ENCODE results near the gene THUMPD3.
A peak's percentile ranks its signal among the peaks of the same experiment; 100 is the strongest.

DNA sequence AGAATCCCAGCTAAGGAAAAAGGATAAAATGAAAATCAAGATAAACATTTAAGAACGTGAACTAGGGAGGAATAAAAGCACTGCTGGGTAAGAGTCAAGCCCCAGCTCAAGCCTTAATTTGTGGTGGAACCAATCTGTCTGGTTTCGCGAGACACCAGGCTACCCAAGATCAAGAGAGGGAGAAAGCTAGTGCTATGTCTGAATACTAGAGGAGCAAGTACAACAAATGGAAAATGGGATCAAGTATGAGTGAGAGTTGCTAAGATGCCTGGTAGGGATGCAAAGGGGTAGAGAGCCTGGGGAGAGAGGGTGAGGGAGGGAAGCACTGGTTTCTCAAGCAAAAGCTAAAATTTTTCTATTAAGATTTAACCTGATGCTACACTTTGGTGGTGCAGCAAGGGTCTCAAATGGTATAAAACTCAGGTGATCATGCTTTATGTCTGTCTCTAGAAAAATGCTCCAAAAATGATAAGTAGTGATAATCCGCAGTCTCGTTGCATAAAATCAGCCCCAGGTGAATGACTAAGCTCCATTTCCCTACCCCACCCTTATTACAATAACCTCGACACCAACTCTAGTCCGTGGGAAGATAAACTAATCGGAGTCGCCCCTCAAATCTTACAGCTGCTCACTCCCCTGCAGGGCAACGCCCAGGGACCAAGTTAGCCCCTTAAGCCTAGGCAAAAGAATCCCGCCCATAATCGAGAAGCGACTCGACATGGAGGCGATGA lies 32.9 kb downstream of the THUMPD3 start:
- TF ChIP-seq POLR2A (IDR thresholded peaks at IDR 0.05), result no peak
- TF ChIP-seq, protein P1, sequence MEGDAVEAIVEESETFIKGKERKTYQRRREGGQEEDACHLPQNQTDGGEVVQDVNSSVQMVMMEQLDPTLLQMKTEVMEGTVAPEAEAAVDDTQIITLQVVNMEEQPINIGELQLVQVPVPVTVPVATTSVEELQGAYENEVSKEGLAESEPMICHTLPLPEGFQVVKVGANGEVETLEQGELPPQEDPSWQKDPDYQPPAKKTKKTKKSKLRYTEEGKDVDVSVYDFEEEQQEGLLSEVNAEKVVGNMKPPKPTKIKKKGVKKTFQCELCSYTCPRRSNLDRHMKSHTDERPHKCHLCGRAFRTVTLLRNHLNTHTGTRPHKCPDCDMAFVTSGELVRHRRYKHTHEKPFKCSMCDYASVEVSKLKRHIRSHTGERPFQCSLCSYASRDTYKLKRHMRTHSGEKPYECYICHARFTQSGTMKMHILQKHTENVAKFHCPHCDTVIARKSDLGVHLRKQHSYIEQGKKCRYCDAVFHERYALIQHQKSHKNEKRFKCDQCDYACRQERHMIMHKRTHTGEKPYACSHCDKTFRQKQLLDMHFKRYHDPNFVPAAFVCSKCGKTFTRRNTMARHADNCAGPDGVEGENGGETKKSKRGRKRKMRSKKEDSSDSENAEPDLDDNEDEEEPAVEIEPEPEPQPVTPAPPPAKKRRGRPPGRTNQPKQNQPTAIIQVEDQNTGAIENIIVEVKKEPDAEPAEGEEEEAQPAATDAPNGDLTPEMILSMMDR (IDR thresholded peaks at IDR 0.05), result peak in 1 of 3 donors; percentile 4
- TF ChIP-seq POLR2AphosphoS5 (IDR thresholded peaks at IDR 0.05), result peak in 2 of 3 donors; percentile 17 to 55

Data from breast epithelium (tissue), 3 donors.